ENCODE results near the gene NECAB2.

GRCh38 chr16:83923581-83924365 is 44.3 kb upstream of the NECAB2 start:
- TF ChIP-seq EZH2phosphoT487 (IDR thresholded peaks at IDR 0.05; ENCODE audit: low read length) (no peak), CTCF (IDR thresholded peaks at IDR 0.05; ENCODE audit: low read length) (no peak), EZH2 (optimal IDR thresholded peaks at IDR 0.05; ENCODE audit: low read depth, low read length) (no peak)
